GM18517 (cell line): ENCODE measurements around the gene TTC16.

Experiments
- ATAC-seq: cut with Tn5 transposase; IDR thresholded peaks from one replicate; pipeline ENCODE4 v1.9.1; 2021; ENCODE audit warnings: mild to moderate bottlenecking, moderate library complexity; ENCODE audit not compliant: unreplicated experiment

Gene TTC16

GRCh38 chr9:127716412-127716811 lies 533 bp downstream of the TTC16 start:
- ATAC-seq: no peak

GRCh38 chr9:127717766-127718165 lies 1.9 kb downstream of the TTC16 start:
- ATAC-seq: no peak

- ATAC-seq: no peak
These were observed 4.4 kb downstream of the TTC16 start for GRCh38 chr9:127720031-127720864.

- ATAC-seq: no peak
These were observed 5.0 kb downstream of the TTC16 start for GRCh38 chr9:127720865-127721227.

GRCh38 chr9:127721391-127721821 lies 5.5 kb downstream of the TTC16 start:
- ATAC-seq: no peak

- no peak for ATAC-seq
These were observed 6.3 kb downstream of the TTC16 start for GRCh38 chr9:127722055-127722745.

GRCh38 chr9:127723013-127723412 lies 7.1 kb downstream of the TTC16 start:
- no peak for ATAC-seq

- no peak for ATAC-seq
These were observed 7.6 kb downstream of the TTC16 start for GRCh38 chr9:127723444-127723843.

GRCh38 chr9:127724012-127724411 lies 8.1 kb downstream of the TTC16 start:
- no peak for ATAC-seq

- ATAC-seq: no peak
These were observed 11.0 kb downstream of the TTC16 start for GRCh38 chr9:127726871-127727270.

- ATAC-seq: no peak
These were observed 12.9 kb downstream of the TTC16 start for GRCh38 chr9:127728808-127729207.

GRCh38 chr9:127729522-127730256 lies 13.8 kb downstream of the TTC16 start:
- no peak for ATAC-seq

- ATAC-seq: no peak
These were observed 14.4 kb downstream of the TTC16 start for GRCh38 chr9:127730262-127730661.

- ATAC-seq: no peak
These were observed 15.0 kb downstream of the TTC16 start for GRCh38 chr9:127730799-127731410.

- ATAC-seq: no peak
These were observed 16.1 kb downstream of the TTC16 start for GRCh38 chr9:127731938-127732337.

GRCh38 chr9:127732444-127732843 lies 16.6 kb downstream of the TTC16 start:
- ATAC-seq: no peak

GRCh38 chr9:127733614-127734013 lies 17.7 kb downstream of the TTC16 start:
- no peak for ATAC-seq

GRCh38 chr9:127734247-127734746 lies 18.4 kb downstream of the TTC16 start:
- ATAC-seq: no peak

GRCh38 chr9:127734747-127735529 lies 19.1 kb downstream of the TTC16 start, which contains the start of gene TOR2A:
Gene TOR2A, minus strand, starts transcription at chr9:127735294. Its CDS starts 24 bp downstream, at chr9:127735270.
- peak; percentile 83 for ATAC-seq
